SH-SY5Y (cell line): ENCODE results near the gene DNAH2.

Experiments used
- GATA2 ChIP-seq: IDR thresholded peaks from 2 replicates; pipeline ENCODE4 v1.6.1; 2011; ENCODE audit warnings: mild to moderate bottlenecking, low read depth, low read length
- GATA3 ChIP-seq: IDR thresholded peaks from 2 replicates; pipeline ENCODE4 v1.6.1; 2011; ENCODE audit warnings: low read depth, mild to moderate bottlenecking, low read length, moderate library complexity

DNA sequence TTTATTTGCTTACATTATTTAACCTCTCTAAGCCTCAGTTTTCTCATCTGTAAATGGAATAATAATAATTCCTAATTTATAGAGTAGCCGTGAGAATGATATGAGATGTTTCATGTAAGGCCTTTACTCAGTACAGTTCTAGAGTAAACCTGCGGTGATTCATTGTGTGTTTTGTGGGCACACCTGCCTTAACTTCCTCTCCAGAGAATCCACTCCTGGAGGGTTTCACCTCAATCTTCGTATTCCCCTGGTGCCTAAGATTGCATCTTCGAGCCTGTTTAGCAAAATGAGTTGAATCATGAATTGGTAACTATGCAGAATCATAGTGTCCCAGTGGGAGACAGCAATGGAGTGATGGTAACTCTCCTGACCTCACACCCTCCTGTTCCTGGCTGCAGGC lies 52.3 kb downstream of the DNAH2 start:
- no peak for TF ChIP-seq GATA2
- no peak for TF ChIP-seq GATA3
